HuH-7.5 (cell line): ENCODE data around the gene PGK1.
A peak's percentile ranks its signal among the peaks of the same experiment; 100 is the strongest.
"Not testable (repeated sequence)": the region's sequence is repeated elsewhere in the genome, so short reads cannot be mapped to it uniquely, and the experiment has no call there.

Experiments used
- DNase-seq: peaks from one replicate; pipeline ENCODE4 v3.0.0; 2011; ENCODE audit warnings: low spot score

PGK1 gene

GRCh38 chrX:78116365-78116764 lies 12.3 kb downstream of the PGK1 start:
- no peak for DNase-seq

GRCh38 chrX:78116766-78117165 lies 12.7 kb downstream of the PGK1 start:
- no peak for DNase-seq

GRCh38 chrX:78118628-78119027 lies 14.6 kb downstream of the PGK1 start:
- DNase-seq, result no peak

- no peak for DNase-seq
These were observed 15.6 kb downstream of the PGK1 start for GRCh38 chrX:78119521-78120227.

DNA sequence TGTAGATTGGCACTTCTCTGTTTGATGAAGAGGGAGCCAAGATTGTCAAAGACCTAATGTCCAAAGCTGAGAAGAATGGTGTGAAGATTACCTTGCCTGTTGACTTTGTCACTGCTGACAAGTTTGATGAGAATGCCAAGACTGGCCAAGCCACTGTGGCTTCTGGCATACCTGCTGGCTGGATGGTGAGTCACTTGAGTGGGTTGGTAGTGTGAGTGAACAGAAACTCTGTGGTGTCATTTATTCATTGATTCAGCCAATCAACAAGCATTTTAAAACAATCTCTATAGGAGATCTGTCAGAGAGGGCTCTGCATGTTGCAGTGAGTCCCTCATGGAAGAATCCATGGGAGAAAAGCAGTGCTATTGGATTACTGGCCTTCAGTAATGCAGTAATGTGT lies 19.1 kb downstream of the PGK1 start:
- no peak for DNase-seq

- no peak for DNase-seq
These were observed 20.3 kb downstream of the PGK1 start for GRCh38 chrX:78124307-78124706.

- DNase-seq, result no peak
These were observed 21.1 kb downstream of the PGK1 start for GRCh38 chrX:78125148-78125547.

DNA sequence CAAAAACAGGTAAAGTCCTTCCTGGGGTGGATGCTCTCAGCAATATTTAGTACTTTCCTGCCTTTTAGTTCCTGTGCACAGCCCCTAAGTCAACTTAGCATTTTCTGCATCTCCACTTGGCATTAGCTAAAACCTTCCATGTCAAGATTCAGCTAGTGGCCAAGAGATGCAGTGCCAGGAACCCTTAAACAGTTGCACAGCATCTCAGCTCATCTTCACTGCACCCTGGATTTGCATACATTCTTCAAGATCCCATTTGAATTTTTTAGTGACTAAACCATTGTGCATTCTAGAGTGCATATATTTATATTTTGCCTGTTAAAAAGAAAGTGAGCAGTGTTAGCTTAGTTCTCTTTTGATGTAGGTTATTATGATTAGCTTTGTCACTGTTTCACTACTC lies 21.7 kb downstream of the PGK1 start:
- not testable (repeated sequence) for DNase-seq

DNA sequence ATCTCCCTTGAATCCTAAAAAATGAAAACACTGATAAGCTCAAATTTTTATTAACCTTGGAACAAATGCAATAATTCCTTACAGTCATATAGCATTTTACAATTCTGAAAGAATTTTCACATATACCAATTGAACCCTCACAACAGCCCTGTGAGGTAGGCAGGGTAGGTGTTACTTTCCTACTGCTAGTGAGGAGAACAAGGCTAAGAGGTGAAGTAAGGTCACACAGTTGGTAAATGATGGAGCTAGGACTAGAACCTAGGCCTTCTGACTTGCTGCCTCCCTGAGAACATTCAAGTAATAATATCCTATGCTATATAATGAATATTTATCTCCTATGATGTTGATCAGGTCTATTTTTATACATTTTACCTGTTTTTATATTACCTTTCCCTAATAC lies 25.7 kb downstream of the PGK1 start:
- no peak for DNase-seq

DNA sequence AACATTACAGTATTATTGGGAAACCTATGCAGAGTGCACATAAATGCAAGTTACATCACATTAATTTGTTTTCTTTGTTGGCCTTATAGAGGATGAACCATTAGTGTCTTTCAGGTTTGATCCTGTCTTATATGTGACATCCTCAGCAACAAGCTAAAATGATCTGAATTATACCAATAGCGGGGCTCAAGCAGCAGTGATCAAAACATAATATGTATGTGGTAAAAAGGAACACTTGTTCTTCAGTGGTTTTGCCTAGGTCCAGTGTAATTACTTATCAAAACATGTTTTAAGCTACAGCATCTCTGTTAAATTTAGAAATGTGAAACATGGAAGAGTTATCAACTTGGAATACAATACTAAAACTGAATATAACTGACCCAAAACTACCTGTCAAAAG lies 26.3 kb downstream of the PGK1 start:
- no peak for DNase-seq

GRCh38 chrX:78131117-78131516 lies 27.1 kb downstream of the PGK1 start:
- DNase-seq, result no peak

- no peak for DNase-seq
These were observed 29.4 kb downstream of the PGK1 start for GRCh38 chrX:78133238-78133960.

DNA sequence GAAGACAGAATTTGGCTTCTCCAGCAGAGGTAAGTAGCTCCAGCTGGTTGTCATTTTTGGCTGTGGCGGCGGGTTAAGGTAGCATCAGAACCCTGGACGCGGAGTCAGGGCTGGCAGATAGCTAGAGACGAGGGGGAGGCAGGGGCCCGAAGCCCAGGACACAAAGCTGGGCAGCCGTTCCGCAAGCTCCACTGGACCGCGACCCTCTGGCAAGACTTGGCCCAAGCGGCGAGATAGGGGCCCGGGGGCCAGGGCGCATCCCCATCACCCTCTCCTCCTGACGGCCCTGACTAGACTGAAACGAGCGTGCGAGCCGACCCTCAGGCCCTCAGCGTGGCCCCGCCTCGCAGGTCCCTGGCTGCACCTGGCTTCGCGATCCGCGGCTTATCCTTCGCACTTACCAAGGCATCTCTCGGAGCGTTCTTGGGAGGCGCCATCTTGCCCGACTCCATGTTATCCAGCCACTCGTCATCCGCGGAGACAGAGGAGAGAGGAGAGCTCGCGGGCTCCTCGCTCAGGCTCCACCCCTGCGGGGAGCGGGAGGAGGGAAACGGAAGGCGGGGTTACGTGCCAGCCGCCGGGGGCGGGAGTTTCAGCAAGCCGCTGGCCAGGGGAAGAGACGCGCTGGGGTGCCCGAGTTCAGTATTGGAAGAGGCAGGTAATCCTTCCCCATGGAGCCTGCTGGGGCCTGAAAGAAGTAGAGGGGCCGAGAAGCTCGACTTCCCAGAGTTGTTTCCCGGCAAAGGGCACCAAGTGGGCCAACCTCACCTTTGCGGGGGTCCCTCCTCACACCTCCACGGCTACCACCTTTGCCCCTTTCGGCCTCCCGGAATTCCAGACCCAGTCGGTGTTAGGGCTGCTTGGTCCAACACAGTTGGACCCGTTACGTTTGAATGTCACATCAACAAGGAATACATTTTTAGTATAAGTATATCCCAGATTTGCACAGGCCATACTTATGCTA lies 35.4 kb downstream of the PGK1 start, which contains the start of gene TAF9B:
Gene TAF9B, minus strand, starts transcription at position 491 of the 964 bp plus-strand sequence. Its CDS starts 39 bp downstream, at position 452.
- DNase-seq, result peak; percentile 44

GRCh38 chrX:78140206-78140605 lies 36.2 kb downstream of the PGK1 start:
- DNase-seq, result no peak

DNA sequence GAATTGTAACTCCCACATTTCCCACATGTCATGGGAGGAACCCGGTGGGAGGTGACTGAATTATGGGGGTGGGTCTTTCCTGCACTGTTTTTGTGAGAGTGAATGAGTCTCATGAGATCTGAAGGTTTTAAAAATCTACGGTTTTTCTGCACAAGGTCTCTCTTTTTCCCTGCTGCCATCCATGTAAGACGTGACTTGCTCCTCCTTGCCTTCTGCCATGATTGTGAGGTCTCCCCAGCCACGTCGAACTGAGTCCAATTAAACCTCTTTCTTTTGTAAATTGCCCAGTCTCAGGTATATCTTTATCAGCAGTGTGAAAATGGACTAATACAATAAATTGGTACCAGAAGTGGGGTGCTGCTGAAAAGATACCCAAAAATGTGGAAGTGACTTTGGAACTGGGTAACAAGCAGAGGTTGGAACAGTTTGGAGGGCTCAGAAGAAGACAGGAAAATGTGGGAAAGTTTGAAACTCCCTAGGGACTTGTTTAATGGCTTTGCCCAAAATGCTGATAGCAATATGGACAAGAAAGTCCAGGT lies 43.0 kb downstream of the PGK1 start:
- DNase-seq, result not testable (repeated sequence)

- DNase-seq, result not testable (repeated sequence)
These were observed 53.3 kb downstream of the PGK1 start for GRCh38 chrX:78157373-78157772.

DNA sequence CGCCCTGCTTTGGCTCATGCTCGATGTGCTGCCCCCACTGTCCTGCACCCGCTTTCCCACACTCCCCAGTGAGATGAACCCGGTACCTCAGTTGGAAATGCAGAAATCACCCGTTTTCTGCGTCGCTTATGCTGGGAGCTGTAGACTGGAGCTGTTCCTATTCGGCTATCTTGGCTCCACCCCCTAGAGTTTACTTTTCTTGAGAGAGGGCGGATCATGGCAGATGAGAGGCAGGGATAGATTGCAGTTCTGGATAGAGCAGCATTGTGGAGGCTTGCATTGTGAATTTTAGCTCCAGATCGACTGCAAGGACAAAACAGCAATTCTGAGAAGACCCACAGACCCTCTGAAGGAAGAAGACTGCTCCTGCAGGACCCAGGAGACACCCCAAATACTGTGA lies 53.8 kb downstream of the PGK1 start:
- DNase-seq, result not testable (repeated sequence)

DNA sequence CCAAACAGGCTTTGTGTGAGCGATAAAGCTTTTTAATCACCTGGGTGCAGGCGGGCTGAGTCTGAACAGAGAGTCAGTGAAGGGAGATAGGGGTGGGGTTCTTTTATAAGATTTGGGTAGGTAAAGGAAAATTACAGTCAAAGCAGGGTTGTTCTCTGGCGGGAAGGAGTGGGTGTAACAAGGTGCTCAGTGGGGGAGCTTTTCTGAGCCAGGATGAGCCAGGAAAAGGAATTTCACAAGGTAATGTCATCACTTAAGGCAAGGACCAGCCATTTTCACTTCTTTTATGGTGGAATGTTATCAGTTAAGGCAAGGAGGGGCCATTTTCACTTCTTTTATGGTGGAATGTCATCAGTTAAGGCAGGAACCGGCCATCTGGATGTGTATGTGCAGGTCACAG lies 56.7 kb downstream of the PGK1 start:
- not testable (repeated sequence) for DNase-seq

GRCh38 chrX:78163175-78163574 lies 59.1 kb downstream of the PGK1 start:
- not testable (repeated sequence) for DNase-seq

DNA sequence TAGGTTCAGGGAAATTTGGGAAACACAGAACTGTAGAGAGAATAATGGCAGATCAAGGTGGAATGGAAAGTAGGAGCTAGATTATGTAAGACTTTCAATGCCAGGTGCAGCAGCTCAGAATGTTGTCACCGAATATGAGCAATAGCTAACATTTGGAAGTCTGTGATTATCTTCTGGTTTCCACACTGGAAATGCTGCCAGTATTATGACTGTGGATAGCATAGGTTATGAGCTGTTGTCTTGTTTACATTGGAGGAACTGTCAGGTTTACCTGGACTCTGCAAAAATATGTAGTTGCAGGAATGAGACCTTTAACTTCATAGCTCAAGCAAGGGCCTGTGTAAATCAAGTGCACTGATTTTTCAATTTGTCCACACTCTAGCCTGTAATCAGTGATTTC lies 61.4 kb downstream of the PGK1 start:
- DNase-seq, result no peak

DNA sequence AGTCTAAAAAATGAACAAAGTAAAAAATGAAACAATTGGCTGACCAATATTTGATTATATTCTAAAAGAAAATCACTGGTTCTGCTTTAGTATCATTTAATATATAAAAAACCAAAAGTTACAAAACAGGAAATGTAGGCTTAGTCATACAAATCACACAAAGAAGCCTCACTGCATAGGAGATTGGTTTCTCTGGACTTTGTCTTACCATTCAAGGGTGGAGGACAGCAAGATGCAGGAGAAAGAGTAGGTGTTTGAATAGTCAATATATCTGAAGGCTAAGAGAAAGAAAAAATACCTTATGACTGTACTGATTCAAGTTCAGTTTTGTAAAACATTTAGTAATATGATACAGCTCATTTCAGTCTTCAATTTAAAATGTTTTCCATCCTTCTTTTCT lies 64.0 kb downstream of the PGK1 start:
- DNase-seq, result no peak
